Smooth muscle cell (in vitro differentiated cells): ENCODE data around the gene NELL1. TPM values are rescaled to one million over a fixed set of nuclear protein-coding genes. Genes with fewer than 3 reads are reported as not detected.

Source experiments
- DNase-seq: peaks from one replicate; lab custom pipeline; 2025; ENCODE audit not compliant: unreplicated experiment; lab: John Stamatoyannopoulos, UW
- H2AFZ ChIP-seq: fragments of 200-600 bp; sonication (generic); 2 replicates; pipeline ENCODE4 v1.6.0; 2016; ENCODE audit warnings: antibody characterized with exemption, low read depth, mild to moderate bottlenecking
- H3F3A ChIP-seq: fragments of 200-600 bp; sonication (generic); 2 replicates; pipeline ENCODE4 v1.6.0; 2017; ENCODE audit warnings: antibody characterized with exemption, low read depth
- H3K27ac ChIP-seq: fragments of 200-600 bp; sonication (generic); 2 replicates; pipeline ENCODE4 v1.5.1; 2016; ENCODE audit warnings: low read depth, mild to moderate bottlenecking
- H3K27me3 ChIP-seq: fragments of 200-600 bp; sonication (generic); 2 replicates; pipeline ENCODE4 v1.6.1; 2016; ENCODE audit warnings: low read depth, mild to moderate bottlenecking
- H3K36me3 ChIP-seq: fragments of 200-600 bp; sonication (generic); 2 replicates; pipeline ENCODE4 v1.5.1; 2016; ENCODE audit warnings: low read depth
- H3K4me1 ChIP-seq: fragments of 200-600 bp; sonication (generic); 2 replicates; pipeline ENCODE4 v1.5.1; 2016; ENCODE audit warnings: low read depth
- H3K4me2 ChIP-seq: fragments of 200-600 bp; sonication (generic); 2 replicates; pipeline ENCODE4 v1.6.0; 2016; ENCODE audit warnings: mild to moderate bottlenecking
- H3K4me3 ChIP-seq: fragments of 200-600 bp; sonication (generic); 2 replicates; pipeline ENCODE4 v1.5.1; 2016; ENCODE audit warnings: mild to moderate bottlenecking
- H3K79me2 ChIP-seq: fragments of 200-600 bp; sonication (generic); 2 replicates; pipeline ENCODE4 v1.6.0; 2016; ENCODE audit warnings: low read depth, mild to moderate bottlenecking
- H3K9ac ChIP-seq: fragments of 200-600 bp; sonication (generic); 2 replicates; pipeline ENCODE4 v1.6.0; 2016; ENCODE audit warnings: low read depth
- H3K9me3 ChIP-seq: fragments of 200-600 bp; sonication (generic); replicated peaks from 2 replicates; pipeline ENCODE4 v1.5.1; 2016; ENCODE audit warnings: low read depth
- H4K20me1 ChIP-seq: fragments of 200-600 bp; sonication (generic); 2 replicates; pipeline ENCODE4 v1.6.0; 2016; ENCODE audit warnings: low read depth
- WGBS: methylation state at CpG from one replicate; pipeline ENCODE4 v1.1.7; 2016; ENCODE audit warnings: low lambda C conversion rate; 5-methylcytosine and 5-hydroxymethylcytosine counted together
- polyA plus RNA-seq: library from polyadenylated mRNA; unstranded; fragments of >200 nt; fragmentation: Nextera tagmentation; extraction: Ambion mirVana; gene quantifications from 2 replicates; pipeline ENCODE4 v1.2.1, GENCODE V29; 2016
- total RNA-seq: library from RNA; depleted of rRNA; stranded (reverse); fragments of >200 nt; gene quantifications from 2 replicates; pipeline ENCODE4 v1.2.3, GENCODE V29; 2014
- TF ChIP-seq, protein P1 (sequence below): fragments of 200-600 bp; sonication (generic); IDR thresholded peaks from 2 replicates; pipeline ENCODE4 v1.5.1; 2017; ENCODE audit warnings: borderline replicate concordance, mild to moderate bottlenecking, antibody characterized with exemption; ENCODE audit not compliant: insufficient read depth, poor library complexity, severe bottlenecking

NELL1 gene
- total and polyA plus RNA-seq, 2 experiments from 2014 or later = not detected

DNA sequence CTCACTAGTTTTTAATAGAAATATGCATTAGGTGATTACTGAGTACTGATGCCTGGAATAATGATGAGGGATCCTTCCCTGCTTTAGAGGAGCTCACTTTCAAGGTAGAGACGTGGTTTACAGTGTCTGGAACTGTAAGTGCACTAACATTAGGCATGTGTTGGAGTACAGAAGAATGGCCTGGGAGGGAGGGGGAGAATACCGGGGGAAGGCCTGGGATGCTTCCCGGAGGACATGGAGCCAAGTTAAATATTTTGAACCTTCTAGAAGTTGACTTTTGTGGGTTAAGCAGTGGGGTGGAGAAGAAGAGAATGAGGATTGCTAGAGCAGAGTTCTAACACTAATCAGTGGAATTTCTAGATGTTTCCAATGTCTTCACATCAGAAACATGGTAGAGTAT, 261.6 kb downstream of the NELL1 start:
- Histone ChIP-seq H4K20me1 (no peaks in the 10 kb centered on the region), H3K27me3 (no peaks in the 10 kb centered on the region), H3K79me2 (no peaks in the 10 kb centered on the region), H3F3A (no peaks in the 10 kb centered on the region), H3K27ac (no peak overlapping the region), H3K9ac (no peak overlapping the region), H2AFZ (no peak overlapping the region), H3K4me1 (no peaks in the 10 kb centered on the region), H3K4me3 (no peak overlapping the region), H3K36me3 (no peaks in the 10 kb centered on the region), H3K9me3 (no peaks in the 10 kb centered on the region), H3K4me2 (no peak overlapping the region)
- TF ChIP-seq, protein P1, sequence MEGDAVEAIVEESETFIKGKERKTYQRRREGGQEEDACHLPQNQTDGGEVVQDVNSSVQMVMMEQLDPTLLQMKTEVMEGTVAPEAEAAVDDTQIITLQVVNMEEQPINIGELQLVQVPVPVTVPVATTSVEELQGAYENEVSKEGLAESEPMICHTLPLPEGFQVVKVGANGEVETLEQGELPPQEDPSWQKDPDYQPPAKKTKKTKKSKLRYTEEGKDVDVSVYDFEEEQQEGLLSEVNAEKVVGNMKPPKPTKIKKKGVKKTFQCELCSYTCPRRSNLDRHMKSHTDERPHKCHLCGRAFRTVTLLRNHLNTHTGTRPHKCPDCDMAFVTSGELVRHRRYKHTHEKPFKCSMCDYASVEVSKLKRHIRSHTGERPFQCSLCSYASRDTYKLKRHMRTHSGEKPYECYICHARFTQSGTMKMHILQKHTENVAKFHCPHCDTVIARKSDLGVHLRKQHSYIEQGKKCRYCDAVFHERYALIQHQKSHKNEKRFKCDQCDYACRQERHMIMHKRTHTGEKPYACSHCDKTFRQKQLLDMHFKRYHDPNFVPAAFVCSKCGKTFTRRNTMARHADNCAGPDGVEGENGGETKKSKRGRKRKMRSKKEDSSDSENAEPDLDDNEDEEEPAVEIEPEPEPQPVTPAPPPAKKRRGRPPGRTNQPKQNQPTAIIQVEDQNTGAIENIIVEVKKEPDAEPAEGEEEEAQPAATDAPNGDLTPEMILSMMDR = no peak
- DNase-seq = no peak
- WGBS = 79% methylated on average over 3 of the region's 3 CpGs

DNA sequence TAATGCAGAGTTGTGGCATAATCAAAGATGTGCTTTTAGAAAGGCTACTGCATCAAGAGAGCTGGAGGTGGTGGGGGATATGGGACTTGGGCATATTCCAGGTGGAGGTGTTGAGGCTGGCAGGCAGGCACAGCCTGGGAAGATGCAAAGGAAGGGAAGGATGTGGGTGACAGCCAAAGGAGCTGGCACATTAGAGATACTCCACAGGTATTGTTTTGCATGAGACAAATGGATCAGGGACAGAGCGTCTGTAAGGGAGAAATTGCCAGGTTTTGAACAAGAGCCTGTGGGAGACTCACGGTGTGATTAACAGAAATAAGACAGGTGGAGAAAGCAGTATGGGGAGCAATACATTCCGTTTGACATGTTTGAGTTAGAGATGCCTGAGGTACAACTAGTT, 263.7 kb downstream of the NELL1 start:
- Histone ChIP-seq H4K20me1 (no peaks in the 10 kb centered on the region), H3F3A (no peaks in the 10 kb centered on the region), H3K4me2 (no peak overlapping the region), H3K36me3 (no peaks in the 10 kb centered on the region), H3K9ac (no peak overlapping the region), H3K4me1 (no peaks in the 10 kb centered on the region), H2AFZ (no peak overlapping the region), H3K9me3 (no peaks in the 10 kb centered on the region), H3K27ac (no peak overlapping the region), H3K27me3 (no peaks in the 10 kb centered on the region), H3K79me2 (no peaks in the 10 kb centered on the region), H3K4me3 (no peak overlapping the region)
- no peak for DNase-seq
- TF ChIP-seq, protein P1 = no peak
- 76% methylated on average over 3 of the region's 3 CpGs for WGBS

DNA sequence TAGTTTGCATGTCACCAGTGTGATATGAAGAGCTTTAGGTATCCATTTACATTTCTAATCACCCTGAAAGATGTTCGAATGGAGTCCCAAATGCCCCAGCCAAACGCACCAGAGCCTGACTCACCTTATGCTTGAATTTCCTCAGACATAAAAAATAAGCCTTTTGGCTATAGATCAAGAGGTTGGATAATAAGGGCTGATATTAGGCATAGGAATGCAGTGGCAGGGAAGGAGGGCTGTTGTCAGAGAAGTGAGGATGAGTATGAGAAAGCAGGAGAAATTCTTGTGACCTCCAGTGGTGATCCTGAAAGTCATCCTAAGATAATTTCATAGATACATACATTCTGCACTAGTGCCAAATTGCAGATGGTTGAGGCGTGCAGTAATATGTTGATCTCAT, 264.6 kb downstream of the NELL1 start:
- Histone ChIP-seq H3F3A (no peaks in the 10 kb centered on the region), H3K9me3 (no peaks in the 10 kb centered on the region), H3K36me3 (no peaks in the 10 kb centered on the region), H3K27ac (no peak overlapping the region), H3K4me3 (no peak overlapping the region), H3K79me2 (no peaks in the 10 kb centered on the region), H3K27me3 (no peaks in the 10 kb centered on the region), H4K20me1 (no peaks in the 10 kb centered on the region), H3K9ac (no peak overlapping the region), H3K4me2 (no peak overlapping the region), H3K4me1 (no peaks in the 10 kb centered on the region), H2AFZ (no peak overlapping the region)
- no peak for DNase-seq
- TF ChIP-seq, protein P1 = no peak
- 81% methylated on average over 3 of the region's 3 CpGs for WGBS

DNA sequence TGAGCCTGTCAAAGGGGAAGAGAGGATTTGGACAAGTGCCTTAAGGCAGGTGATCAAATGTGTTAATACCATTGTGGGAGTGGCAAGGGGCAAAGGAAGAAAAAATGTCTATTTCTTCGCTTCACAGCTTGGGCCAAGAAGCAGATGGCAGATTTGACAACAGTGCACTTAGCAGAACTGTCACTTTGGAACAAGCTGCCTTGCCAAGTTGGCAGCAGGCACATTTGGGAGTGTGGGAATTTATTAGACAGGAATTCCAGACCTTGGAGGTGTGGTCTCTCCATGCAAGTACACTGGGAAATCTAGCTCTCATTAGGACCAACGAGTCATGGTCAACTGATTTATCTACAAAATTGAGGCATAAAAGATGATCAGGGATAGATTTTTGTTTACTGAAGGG, 265.1 kb downstream of the NELL1 start:
- H3K27me3 ChIP-seq = no peaks in the 10 kb centered on the region
- no peak overlapping the region for H3K27ac ChIP-seq
- 78% methylated on average over 2 of the region's 2 CpGs for WGBS
- H3K9ac ChIP-seq = no peak overlapping the region
- H3K36me3 ChIP-seq = no peaks in the 10 kb centered on the region
- TF ChIP-seq, protein P1 = no peak
- H3K4me2 ChIP-seq = no peak overlapping the region
- H2AFZ ChIP-seq = no peak overlapping the region
- H3K4me1 ChIP-seq = no peaks in the 10 kb centered on the region
- H3K9me3 ChIP-seq = no peaks in the 10 kb centered on the region
- H3K79me2 ChIP-seq = no peaks in the 10 kb centered on the region
- DNase-seq = no peak
- H4K20me1 ChIP-seq = no peaks in the 10 kb centered on the region
- H3F3A ChIP-seq = no peaks in the 10 kb centered on the region
- no peak overlapping the region for H3K4me3 ChIP-seq
